Measurements from ENCODE around the gene SLC31A1.

- TF ChIP-seq CTCF (IDR thresholded peaks at IDR 0.05; ENCODE audit: low read depth, low read length, poor library complexity, severe bottlenecking) (no peak), EZH2phosphoT487 (IDR thresholded peaks at IDR 0.05; ENCODE audit: borderline replicate concordance, low read length) (no peak)
Observed at GRCh38 chr9:113267911-113268566, 46.7 kb downstream of the SLC31A1 start.

Measured in DOHH2 (cell line).